ENCODE results near the gene ENKD1.

Gene ENKD1

GRCh38 chr16:67679935-67680897 lies 13.7 kb upstream of the ENKD1 start:
- TF ChIP-seq CTCF (IDR thresholded peaks at IDR 0.05; ENCODE audit: insufficient read depth, low read depth, low read length, missing control alignments) = no peak
- no peak overlapping the region for H3K4me3 ChIP-seq (ENCODE audit: low read length)
- DNase-seq (ENCODE audit: low read depth) = no peak

- no peak overlapping the region for H3K4me3 ChIP-seq (ENCODE audit: low read length)
- no peak for TF ChIP-seq CTCF (IDR thresholded peaks at IDR 0.05; ENCODE audit: insufficient read depth, low read depth, low read length, missing control alignments)
- no peak for DNase-seq (ENCODE audit: low read depth)
These were observed 11.9 kb upstream of the ENKD1 start for GRCh38 chr16:67678354-67679023.

DNA sequence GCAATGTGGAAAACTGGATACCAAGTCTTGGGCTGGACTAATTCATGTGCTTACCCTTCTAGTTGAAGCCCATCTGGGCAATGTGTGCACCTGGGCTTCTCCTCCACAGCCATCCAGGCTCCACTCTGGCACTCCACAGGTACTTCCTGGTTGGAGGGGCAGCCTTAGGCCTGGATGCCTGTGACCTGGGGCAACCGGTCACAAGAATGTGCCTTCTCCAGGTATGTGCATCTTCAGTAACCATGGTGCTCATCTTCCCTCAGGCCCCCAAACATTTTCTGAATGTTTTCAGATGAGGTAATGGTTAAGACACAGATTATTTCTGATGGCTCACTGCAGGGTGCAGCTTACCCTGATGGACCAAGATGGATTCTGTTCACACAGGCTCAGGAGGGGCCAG lies 11.2 kb upstream of the ENKD1 start:
- no peak for TF ChIP-seq CTCF (IDR thresholded peaks at IDR 0.05; ENCODE audit: insufficient read depth, low read depth, low read length, missing control alignments)
- H3K4me3 ChIP-seq (ENCODE audit: low read length) = no peak overlapping the region
- no peak for DNase-seq (ENCODE audit: low read depth)

DNA sequence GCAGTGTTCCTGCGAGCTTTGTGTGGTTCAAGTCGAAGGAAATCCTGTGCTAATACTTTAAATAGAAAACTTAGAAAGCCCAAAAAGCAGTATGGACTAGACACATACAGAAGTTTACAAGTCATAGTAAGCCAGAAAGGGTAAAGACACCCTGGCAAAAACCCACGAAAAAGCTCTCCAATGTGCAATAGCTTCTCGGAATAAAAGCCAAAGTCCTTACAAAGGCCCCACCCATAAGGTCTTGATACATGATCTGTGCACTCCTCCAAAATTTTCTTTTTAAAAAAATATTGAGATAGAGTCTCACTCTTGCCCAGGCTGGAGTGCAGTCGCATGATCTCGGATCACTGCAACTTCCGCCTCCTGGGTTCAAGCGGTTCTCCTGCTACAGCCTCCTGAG lies 10.4 kb upstream of the ENKD1 start:
- no peak for DNase-seq (ENCODE audit: low read depth)

GRCh38 chr16:67676516-67676915 lies 10.0 kb upstream of the ENKD1 start:
- DNase-seq (ENCODE audit: low read depth) = peak; percentile 85
- no peak overlapping the region for H3K4me3 ChIP-seq (ENCODE audit: low read length)
- no peak for TF ChIP-seq CTCF (IDR thresholded peaks at IDR 0.05; ENCODE audit: insufficient read depth, low read depth, low read length, missing control alignments)

More for the DNA sequence above, 10.4 kb upstream of the ENKD1 start:
- no peak overlapping the region for H3K4me3 ChIP-seq (ENCODE audit: low read length)
- no peak for TF ChIP-seq CTCF (IDR thresholded peaks at IDR 0.05; ENCODE audit: insufficient read depth, low read depth, low read length, missing control alignments)

DNA sequence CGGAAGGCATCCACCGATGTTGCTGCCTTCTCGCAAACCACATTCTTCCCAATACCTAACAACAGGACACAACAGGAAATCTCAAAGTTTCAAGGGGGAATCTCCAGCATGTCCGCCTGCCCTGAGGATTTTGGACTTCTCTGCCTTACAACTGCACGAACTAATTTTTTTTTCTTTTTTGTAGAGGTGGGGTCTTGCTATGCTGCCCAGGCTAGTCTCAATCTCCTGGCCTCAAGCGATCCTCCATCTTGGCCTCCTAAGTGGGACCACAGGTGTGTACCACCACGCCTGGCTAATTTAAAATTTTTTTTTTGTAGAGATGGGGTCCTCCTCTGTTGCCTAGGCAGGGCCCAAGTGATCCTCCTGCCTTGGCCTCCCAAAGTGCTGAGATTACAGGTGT lies 9.4 kb upstream of the ENKD1 start:
- DNase-seq (ENCODE audit: low read depth) = no peak
- no peak for TF ChIP-seq CTCF (IDR thresholded peaks at IDR 0.05; ENCODE audit: insufficient read depth, low read depth, low read length, missing control alignments)
- no peak overlapping the region for H3K4me3 ChIP-seq (ENCODE audit: low read length)

Measured in epithelial cell of esophagus (primary cell).